ENCODE data around the gene PLA2R1.

PLA2R1 gene

DNA sequence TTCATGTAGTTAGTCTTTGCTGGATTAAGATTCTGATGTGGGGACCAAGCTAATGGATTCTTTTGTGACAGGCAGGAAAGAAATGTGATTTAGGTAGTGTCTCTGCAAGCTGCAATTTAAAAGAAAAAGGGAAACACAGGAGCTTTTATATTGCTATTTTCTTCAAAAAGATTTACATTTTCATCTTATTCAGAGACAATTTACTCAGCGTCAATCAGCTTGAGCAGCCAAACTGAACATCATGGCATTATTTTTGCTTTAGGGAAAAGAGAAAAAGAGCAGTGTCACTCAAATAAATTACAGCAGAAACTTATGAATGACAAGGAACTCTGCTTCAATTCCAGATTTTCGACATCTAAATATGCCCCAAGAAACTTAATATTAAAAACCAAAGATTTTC is 67.4 kb downstream of the PLA2R1 start:
- H3K27me3 ChIP-seq (ENCODE audit: control insufficient read depth, low read length), result peaks cover 15% of the 10 kb centered on the region
- no peaks in the 10 kb centered on the region for H3K4me1 ChIP-seq (ENCODE audit: control insufficient read depth, low read length)
- no peak overlapping the region for H3K27ac ChIP-seq (ENCODE audit: low read depth, low read length)
- H3K9me2 ChIP-seq (replicated peaks; ENCODE audit: control insufficient read depth, low read length), result no peaks in the 10 kb centered on the region; the same call in 1 of the 2 replicates
- H3K79me2 ChIP-seq (ENCODE audit: control insufficient read depth, low read length), result no peaks in the 10 kb centered on the region
- no peaks in the 10 kb centered on the region for H3K36me3 ChIP-seq (ENCODE audit: control insufficient read depth, low read length)
- TF ChIP-seq, protein P1, sequence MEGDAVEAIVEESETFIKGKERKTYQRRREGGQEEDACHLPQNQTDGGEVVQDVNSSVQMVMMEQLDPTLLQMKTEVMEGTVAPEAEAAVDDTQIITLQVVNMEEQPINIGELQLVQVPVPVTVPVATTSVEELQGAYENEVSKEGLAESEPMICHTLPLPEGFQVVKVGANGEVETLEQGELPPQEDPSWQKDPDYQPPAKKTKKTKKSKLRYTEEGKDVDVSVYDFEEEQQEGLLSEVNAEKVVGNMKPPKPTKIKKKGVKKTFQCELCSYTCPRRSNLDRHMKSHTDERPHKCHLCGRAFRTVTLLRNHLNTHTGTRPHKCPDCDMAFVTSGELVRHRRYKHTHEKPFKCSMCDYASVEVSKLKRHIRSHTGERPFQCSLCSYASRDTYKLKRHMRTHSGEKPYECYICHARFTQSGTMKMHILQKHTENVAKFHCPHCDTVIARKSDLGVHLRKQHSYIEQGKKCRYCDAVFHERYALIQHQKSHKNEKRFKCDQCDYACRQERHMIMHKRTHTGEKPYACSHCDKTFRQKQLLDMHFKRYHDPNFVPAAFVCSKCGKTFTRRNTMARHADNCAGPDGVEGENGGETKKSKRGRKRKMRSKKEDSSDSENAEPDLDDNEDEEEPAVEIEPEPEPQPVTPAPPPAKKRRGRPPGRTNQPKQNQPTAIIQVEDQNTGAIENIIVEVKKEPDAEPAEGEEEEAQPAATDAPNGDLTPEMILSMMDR (IDR thresholded peaks at IDR 0.05; ENCODE audit: low read depth, low read length, poor library complexity, severe bottlenecking), result no peak
- TF ChIP-seq EZH2phosphoT487 (IDR thresholded peaks at IDR 0.05; ENCODE audit: borderline replicate concordance, low read length), result no peak
- no peak overlapping the region for H3K4me3 ChIP-seq (ENCODE audit: low read length)
- H3K4me2 ChIP-seq (ENCODE audit: low read length), result no peak overlapping the region
- no peaks in the 10 kb centered on the region for H3F3A ChIP-seq (ENCODE audit: control insufficient read depth, insufficient read depth)
- H4K20me1 ChIP-seq (ENCODE audit: control insufficient read depth, insufficient read depth, low read depth, low read length), result no peaks in the 10 kb centered on the region
- no peaks in the 10 kb centered on the region for H3K9me3 ChIP-seq (ENCODE audit: control insufficient read depth, insufficient read depth, low read length)

GRCh38 chr2:159989249-159989648 is 73.2 kb downstream of the PLA2R1 start:
- H3F3A ChIP-seq (ENCODE audit: control insufficient read depth, insufficient read depth), result no peaks in the 10 kb centered on the region
- H3K4me3 ChIP-seq (ENCODE audit: low read length), result no peak overlapping the region
- no peak overlapping the region for H3K27ac ChIP-seq (ENCODE audit: low read depth, low read length)
- peaks cover 7% of the 10 kb centered on the region; the same call in 1 of the 2 replicates for H3K27me3 ChIP-seq (ENCODE audit: control insufficient read depth, low read length)
- no peak overlapping the region for H3K4me2 ChIP-seq (ENCODE audit: low read length)
- TF ChIP-seq, protein P1 (IDR thresholded peaks at IDR 0.05; ENCODE audit: low read depth, low read length, poor library complexity, severe bottlenecking), result no peak
- TF ChIP-seq EZH2phosphoT487 (IDR thresholded peaks at IDR 0.05; ENCODE audit: borderline replicate concordance, low read length), result no peak
- H3K36me3 ChIP-seq (ENCODE audit: control insufficient read depth, low read length), result no peaks in the 10 kb centered on the region
- H4K20me1 ChIP-seq (ENCODE audit: control insufficient read depth, insufficient read depth, low read depth, low read length), result no peaks in the 10 kb centered on the region
- no peaks in the 10 kb centered on the region for H3K9me3 ChIP-seq (ENCODE audit: control insufficient read depth, insufficient read depth, low read length)
- no peaks in the 10 kb centered on the region; the same call in 1 of the 2 replicates for H3K9me2 ChIP-seq (replicated peaks; ENCODE audit: control insufficient read depth, low read length)
- no peaks in the 10 kb centered on the region for H3K4me1 ChIP-seq (ENCODE audit: control insufficient read depth, low read length)
- H3K79me2 ChIP-seq (ENCODE audit: control insufficient read depth, low read length), result no peaks in the 10 kb centered on the region

DNA sequence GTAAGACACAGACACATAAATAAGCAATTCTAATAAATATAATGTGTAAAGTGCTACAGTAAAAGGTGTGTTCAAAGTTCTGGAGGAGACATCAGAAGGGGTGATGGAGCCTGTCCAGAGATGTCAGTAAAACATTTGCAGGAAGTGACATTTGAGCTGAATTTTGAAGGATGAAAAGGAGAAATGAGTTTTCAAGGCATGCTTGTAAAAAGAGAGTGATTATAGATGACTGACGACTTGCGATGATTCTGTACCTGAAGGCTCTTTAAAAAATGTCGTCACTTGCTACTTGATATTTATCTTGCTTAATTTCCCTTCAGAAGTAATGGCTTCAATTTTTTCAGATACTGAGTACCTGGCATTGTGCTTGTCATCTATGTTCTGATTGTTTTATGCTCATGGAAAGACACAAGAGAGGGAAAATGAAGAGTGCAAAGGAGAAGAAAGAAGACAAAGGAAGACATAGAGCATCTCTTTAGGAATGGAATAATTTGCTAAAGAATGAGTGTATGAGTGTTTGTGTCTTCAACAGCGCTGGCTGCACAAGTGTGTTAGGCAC is 73.9 kb downstream of the PLA2R1 start:
- TF ChIP-seq, protein P1 (IDR thresholded peaks at IDR 0.05; ENCODE audit: low read depth, low read length, poor library complexity, severe bottlenecking), result no peak
- TF ChIP-seq EZH2phosphoT487 (IDR thresholded peaks at IDR 0.05; ENCODE audit: borderline replicate concordance, low read length), result no peak
- H3K4me3 ChIP-seq (ENCODE audit: low read length), result no peak overlapping the region

More for the DNA sequence above, 73.9 kb downstream of the PLA2R1 start:
- Histone ChIP-seq H4K20me1 (ENCODE audit: control insufficient read depth, insufficient read depth, low read depth, low read length) (no peaks in the 10 kb centered on the region), H3F3A (ENCODE audit: control insufficient read depth, insufficient read depth) (no peaks in the 10 kb centered on the region), H3K36me3 (ENCODE audit: control insufficient read depth, low read length) (no peaks in the 10 kb centered on the region), H3K9me3 (ENCODE audit: control insufficient read depth, insufficient read depth, low read length) (no peaks in the 10 kb centered on the region), H3K79me2 (ENCODE audit: control insufficient read depth, low read length) (no peaks in the 10 kb centered on the region), H3K9me2 (replicated peaks; ENCODE audit: control insufficient read depth, low read length) (no peaks in the 10 kb centered on the region; the same call in 1 of the 2 replicates), H3K4me1 (ENCODE audit: control insufficient read depth, low read length) (no peaks in the 10 kb centered on the region), H3K4me2 (ENCODE audit: low read length) (no peak overlapping the region), H3K27me3 (ENCODE audit: control insufficient read depth, low read length) (peaks cover 3% of the 10 kb centered on the region; the same call in 1 of the 2 replicates), H3K27ac (ENCODE audit: low read depth, low read length) (no peak overlapping the region)
